ENCODE measurements around the gene PLK3.

DNA sequence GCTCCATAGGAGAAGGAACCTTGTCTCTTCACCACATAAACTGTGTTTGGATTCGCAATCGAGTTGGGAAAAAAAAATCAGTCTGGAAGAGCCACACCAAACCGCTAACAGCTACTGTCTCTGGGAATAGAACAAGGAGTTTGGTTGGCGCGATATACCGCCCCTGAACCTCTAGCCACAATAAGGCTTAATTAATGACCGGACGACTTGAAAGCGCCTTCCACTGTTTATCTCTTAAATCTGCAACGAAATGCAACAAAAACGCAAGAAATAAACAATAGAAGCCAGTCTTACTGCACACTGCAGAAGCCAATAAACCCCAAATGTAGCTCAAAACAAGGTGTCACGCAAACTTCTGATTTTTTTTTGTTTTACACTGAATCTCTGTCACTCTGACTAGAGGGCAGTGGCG, 19.0 kb downstream of the PLK3 start:
- TF ChIP-seq CTCF (conservative IDR thresholded peaks at IDR 0.05; ENCODE audit: low read depth in 2 of 2) (no peak; a peak in 1 of 4 replicates), JUNB (IDR thresholded peaks at IDR 0.05; ENCODE audit: unreplicated experiment) (no peak), POLR2AphosphoS5 (IDR thresholded peaks at IDR 0.05; ENCODE audit: low read depth) (no peak), EZH2phosphoT487 (IDR thresholded peaks at IDR 0.05; ENCODE audit: unreplicated experiment) (no peak), EZH2 (IDR thresholded peaks at IDR 0.05; ENCODE audit: low read depth, unreplicated experiment) (no peak), CREB1 (CRISPR knock-in tag; IDR thresholded peaks at IDR 0.05; ENCODE audit: low read depth) (no peak)
- TF ChIP-seq, protein P1, sequence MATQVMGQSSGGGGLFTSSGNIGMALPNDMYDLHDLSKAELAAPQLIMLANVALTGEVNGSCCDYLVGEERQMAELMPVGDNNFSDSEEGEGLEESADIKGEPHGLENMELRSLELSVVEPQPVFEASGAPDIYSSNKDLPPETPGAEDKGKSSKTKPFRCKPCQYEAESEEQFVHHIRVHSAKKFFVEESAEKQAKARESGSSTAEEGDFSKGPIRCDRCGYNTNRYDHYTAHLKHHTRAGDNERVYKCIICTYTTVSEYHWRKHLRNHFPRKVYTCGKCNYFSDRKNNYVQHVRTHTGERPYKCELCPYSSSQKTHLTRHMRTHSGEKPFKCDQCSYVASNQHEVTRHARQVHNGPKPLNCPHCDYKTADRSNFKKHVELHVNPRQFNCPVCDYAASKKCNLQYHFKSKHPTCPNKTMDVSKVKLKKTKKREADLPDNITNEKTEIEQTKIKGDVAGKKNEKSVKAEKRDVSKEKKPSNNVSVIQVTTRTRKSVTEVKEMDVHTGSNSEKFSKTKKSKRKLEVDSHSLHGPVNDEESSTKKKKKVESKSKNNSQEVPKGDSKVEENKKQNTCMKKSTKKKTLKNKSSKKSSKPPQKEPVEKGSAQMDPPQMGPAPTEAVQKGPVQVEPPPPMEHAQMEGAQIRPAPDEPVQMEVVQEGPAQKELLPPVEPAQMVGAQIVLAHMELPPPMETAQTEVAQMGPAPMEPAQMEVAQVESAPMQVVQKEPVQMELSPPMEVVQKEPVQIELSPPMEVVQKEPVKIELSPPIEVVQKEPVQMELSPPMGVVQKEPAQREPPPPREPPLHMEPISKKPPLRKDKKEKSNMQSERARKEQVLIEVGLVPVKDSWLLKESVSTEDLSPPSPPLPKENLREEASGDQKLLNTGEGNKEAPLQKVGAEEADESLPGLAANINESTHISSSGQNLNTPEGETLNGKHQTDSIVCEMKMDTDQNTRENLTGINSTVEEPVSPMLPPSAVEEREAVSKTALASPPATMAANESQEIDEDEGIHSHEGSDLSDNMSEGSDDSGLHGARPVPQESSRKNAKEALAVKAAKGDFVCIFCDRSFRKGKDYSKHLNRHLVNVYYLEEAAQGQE (IDR thresholded peaks at IDR 0.05; ENCODE audit: unreplicated experiment): no peak

All from GM23338 (cell line).